HEK293 (cell line): ENCODE results near the gene ZYG11B.

Experiments
- CTCF ChIA-PET: fragments of 350-600 bp; formaldehyde crosslinking; extraction: SDS; loops from one replicate; lab custom pipeline; 2021; ENCODE audit warnings: antibody characterized with exemption; lab: Yijun Ruan, JAX
- POLR2A ChIA-PET: fragments of 300-600 bp; formaldehyde crosslinking; extraction: SDS; loops from one replicate; lab custom pipeline; 2020; ENCODE audit warnings: antibody characterized with exemption, inconsistent platforms; lab: Yijun Ruan, JAX
- H3K27ac ChIP-seq: fragments of 200-500 bp; sonication (Bioruptor generic); 2 replicates; pipeline ENCODE4 v1.5.1; 2014; ENCODE audit warnings: low read depth, low read length, control low read depth, inconsistent platforms; ENCODE audit errors: extremely low read depth
- H3K36me3 ChIP-seq, 2 experiments: fragments of 200-500 bp in 1 of 2; sonication (Bioruptor generic) in 1 of 2; 1 replicate in 1 of 2; 2 replicates in 1 of 2; pipeline ENCODE4 v1.5.1; 2014 to 2017; ENCODE audit warnings: inconsistent platforms in 2 of 2, low read length in 2 of 2; ENCODE audit not compliant: control insufficient read depth in 2 of 2, insufficient read depth in 1 of 2
- H3K4me1 ChIP-seq: fragments of 200-500 bp; sonication (Bioruptor generic); 2 replicates; pipeline ENCODE4 v1.5.1; 2014; ENCODE audit warnings: mild to moderate bottlenecking, low read length, inconsistent platforms; ENCODE audit not compliant: control insufficient read depth, insufficient read depth
- H3K4me3 ChIP-seq: 2 replicates; pipeline ENCODE4 v1.5.1; 2011; ENCODE audit warnings: low read depth, mild to moderate bottlenecking, control low read depth, low read length, moderate library complexity
- H3K9me3 ChIP-seq: fragments of 200-500 bp; sonication (Bioruptor generic); 2 replicates; pipeline ENCODE4 v1.5.1; 2014; ENCODE audit warnings: low read depth, low read length, inconsistent platforms; ENCODE audit not compliant: control insufficient read depth, insufficient read depth
- BCL11A ChIP-seq: fragments of 450-650 bp; formaldehyde crosslinking; IDR thresholded peaks from 2 replicates; pipeline ENCODE4 v1.5.1; 2016; ENCODE audit warnings: low read depth, missing biosample characterization, missing genetic modification characterization
- KLF16 ChIP-seq: fragments of 450-650 bp; formaldehyde crosslinking; IDR thresholded peaks from 2 replicates; pipeline ENCODE4 v1.5.1; 2017; ENCODE audit warnings: missing biosample characterization, missing genetic modification characterization
- OSR2 ChIP-seq: fragments of 450-650 bp; formaldehyde crosslinking; IDR thresholded peaks from 2 replicates; pipeline ENCODE4 v1.5.1; 2016; ENCODE audit warnings: missing biosample characterization, missing genetic modification characterization
- YY2 ChIP-seq: fragments of 450-650 bp; formaldehyde crosslinking; IDR thresholded peaks from 2 replicates; pipeline ENCODE4 v1.5.1; 2016; ENCODE audit warnings: missing biosample characterization, missing genetic modification characterization
- ZBTB48 ChIP-seq: fragments of 450-650 bp; formaldehyde crosslinking; IDR thresholded peaks from 2 replicates; pipeline ENCODE4 v1.5.1; 2016; ENCODE audit warnings: missing biosample characterization, missing genetic modification characterization
- ZNF132 ChIP-seq: fragments of 450-650 bp; formaldehyde crosslinking; IDR thresholded peaks from 2 replicates; pipeline ENCODE4 v1.5.1; 2017; ENCODE audit warnings: missing biosample characterization, missing genetic modification characterization, borderline replicate concordance
- ZNF23 ChIP-seq: fragments of 450-650 bp; formaldehyde crosslinking; IDR thresholded peaks from 2 replicates; pipeline ENCODE4 v1.5.1; 2016; ENCODE audit warnings: missing biosample characterization, missing genetic modification characterization, borderline replicate concordance
- ZNF324 ChIP-seq: fragments of 450-650 bp; formaldehyde crosslinking; IDR thresholded peaks from 2 replicates; pipeline ENCODE4 v1.5.1; 2016; ENCODE audit warnings: missing biosample characterization, missing genetic modification characterization
- ZNF423 ChIP-seq: fragments of 450-650 bp; formaldehyde crosslinking; IDR thresholded peaks from 2 replicates; pipeline ENCODE4 v1.5.1; 2016; ENCODE audit warnings: missing biosample characterization, missing genetic modification characterization
- ZNF48 ChIP-seq: fragments of 450-650 bp; formaldehyde crosslinking; IDR thresholded peaks from 2 replicates; pipeline ENCODE4 v1.5.1; 2016; ENCODE audit warnings: missing biosample characterization, missing genetic modification characterization
- ZNF555 ChIP-seq: fragments of 450-650 bp; formaldehyde crosslinking; conservative IDR thresholded peaks from 2 replicates; pipeline ENCODE4 v1.5.1; 2017; ENCODE audit warnings: missing biosample characterization, mild to moderate bottlenecking, missing genetic modification characterization, inconsistent platforms
- ZNF621 ChIP-seq: fragments of 450-650 bp; formaldehyde crosslinking; IDR thresholded peaks from 2 replicates; pipeline ENCODE4 v1.5.1; 2017; ENCODE audit warnings: missing biosample characterization, missing genetic modification characterization
- ZNF664 ChIP-seq: fragments of 450-650 bp; formaldehyde crosslinking; IDR thresholded peaks from 2 replicates; pipeline ENCODE4 v1.5.1; 2016; ENCODE audit warnings: missing biosample characterization, missing genetic modification characterization
- ZSCAN23 ChIP-seq: fragments of 450-650 bp; formaldehyde crosslinking; IDR thresholded peaks from 2 replicates; pipeline ENCODE4 v1.5.1; 2016; ENCODE audit warnings: missing biosample characterization, missing genetic modification characterization
- TF ChIP-seq, protein P1 (sequence below): fragments of 450-650 bp; formaldehyde crosslinking; IDR thresholded peaks from 2 replicates; pipeline ENCODE4 v1.5.1; 2016; ENCODE audit warnings: missing biosample characterization, missing genetic modification characterization
- TF ChIP-seq, protein P2 (sequence below): fragments of 450-650 bp; formaldehyde crosslinking; IDR thresholded peaks from 2 replicates; pipeline ENCODE4 v1.5.1; 2017; ENCODE audit warnings: missing biosample characterization, missing genetic modification characterization
- TF ChIP-seq, protein P3 (sequence below): fragments of 450-650 bp; formaldehyde crosslinking; IDR thresholded peaks from 2 replicates; pipeline ENCODE4 v1.5.1; 2016; ENCODE audit warnings: missing biosample characterization, missing genetic modification characterization
- TF ChIP-seq, protein P4 (sequence below): fragments of 450-650 bp; formaldehyde crosslinking; IDR thresholded peaks from 2 replicates; pipeline ENCODE4 v1.5.1; 2017; ENCODE audit warnings: missing biosample characterization, mild to moderate bottlenecking, missing genetic modification characterization, moderate library complexity
- TF ChIP-seq, protein P5 (sequence below): fragments of 450-650 bp; formaldehyde crosslinking; IDR thresholded peaks from 2 replicates; pipeline ENCODE4 v1.5.1; 2016; ENCODE audit warnings: missing biosample characterization, missing genetic modification characterization
- TF ChIP-seq, protein P6 (sequence below): fragments of 450-650 bp; formaldehyde crosslinking; IDR thresholded peaks from 2 replicates; pipeline ENCODE4 v1.5.1; 2016; ENCODE audit warnings: missing biosample characterization, missing genetic modification characterization

Gene ZYG11B

DNA sequence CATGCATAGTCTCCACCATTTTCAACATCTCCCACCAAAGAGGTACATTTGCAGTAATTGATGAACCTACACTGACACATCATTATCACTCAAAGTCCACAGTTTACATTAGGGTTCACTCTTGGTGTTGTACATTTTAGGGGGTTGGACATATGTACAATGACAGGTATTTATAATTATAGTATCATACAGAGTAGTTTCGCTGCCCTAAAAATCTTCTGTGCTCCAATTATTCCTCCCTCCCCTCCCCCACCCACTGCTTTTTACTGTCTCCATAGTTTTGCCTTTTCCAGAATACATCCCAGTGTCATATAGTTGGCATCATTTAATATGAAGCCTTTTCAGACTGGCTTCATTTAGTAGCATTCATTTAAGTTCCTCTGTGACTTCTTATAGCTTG lies 41.7 kb upstream of the ZYG11B start:
- Histone ChIP-seq H3K36me3 (peaks cover 22 to 37% of the 10 kb centered on the region in 2 experiments), H3K27ac (no peak overlapping the region), H3K4me1 (no peaks in the 10 kb centered on the region), H3K9me3 (no peaks in the 10 kb centered on the region), H3K4me3 (no peak overlapping the region)
- POLR2A ChIA-PET = interaction anchor here (0.7 kb wide), 1 partner anchor 18 kb away, joined by 3 read pairs; no protein-coding TSS in a partner anchor
- CTCF ChIA-PET = interaction anchor here (0.7 to 0.8 kb wide), 2 partner anchors 88 to 177 kb away, joined by 3 read pairs; no protein-coding TSS in a partner anchor
- TF ChIP-seq ZNF132 (no peak), KLF16 (tag by site-specific recombination) (no peak), YY2 (tag by site-specific recombination) (no peak), ZNF423 (tag by site-specific recombination) (no peak), ZBTB48 (no peak), OSR2 (tag by site-specific recombination) (no peak), ZNF23 (tag by site-specific recombination) (no peak), BCL11A (no peak), ZNF324 (tag by site-specific recombination) (no peak), ZNF555 (tag by site-specific recombination) (no peak), ZNF621 (tag by site-specific recombination) (no peak), ZNF48 (tag by site-specific recombination) (no peak), ZNF664 (no peak), ZSCAN23 (tag by site-specific recombination) (no peak)
- TF ChIP-seq, protein P1, sequence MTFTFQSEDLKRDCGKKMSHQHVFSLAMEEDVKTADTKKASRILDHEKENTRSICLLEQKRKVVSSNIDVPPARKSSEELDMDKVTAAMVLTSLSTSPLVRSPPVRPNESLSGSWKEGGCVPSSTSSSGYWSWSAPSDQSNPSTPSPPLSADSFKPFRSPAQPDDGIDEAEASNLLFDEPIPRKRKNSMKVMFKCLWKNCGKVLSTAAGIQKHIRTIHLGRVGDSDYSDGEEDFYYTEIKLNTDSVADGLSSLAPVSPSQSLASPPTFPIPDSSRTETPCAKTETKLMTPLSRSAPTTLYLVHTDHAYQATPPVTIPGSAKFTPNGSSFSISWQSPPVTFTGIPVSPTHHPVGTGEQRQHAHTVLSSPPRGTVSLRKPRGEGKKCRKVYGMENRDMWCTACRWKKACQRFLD (tag by site-specific recombination) = no peak
- TF ChIP-seq, protein P2, sequence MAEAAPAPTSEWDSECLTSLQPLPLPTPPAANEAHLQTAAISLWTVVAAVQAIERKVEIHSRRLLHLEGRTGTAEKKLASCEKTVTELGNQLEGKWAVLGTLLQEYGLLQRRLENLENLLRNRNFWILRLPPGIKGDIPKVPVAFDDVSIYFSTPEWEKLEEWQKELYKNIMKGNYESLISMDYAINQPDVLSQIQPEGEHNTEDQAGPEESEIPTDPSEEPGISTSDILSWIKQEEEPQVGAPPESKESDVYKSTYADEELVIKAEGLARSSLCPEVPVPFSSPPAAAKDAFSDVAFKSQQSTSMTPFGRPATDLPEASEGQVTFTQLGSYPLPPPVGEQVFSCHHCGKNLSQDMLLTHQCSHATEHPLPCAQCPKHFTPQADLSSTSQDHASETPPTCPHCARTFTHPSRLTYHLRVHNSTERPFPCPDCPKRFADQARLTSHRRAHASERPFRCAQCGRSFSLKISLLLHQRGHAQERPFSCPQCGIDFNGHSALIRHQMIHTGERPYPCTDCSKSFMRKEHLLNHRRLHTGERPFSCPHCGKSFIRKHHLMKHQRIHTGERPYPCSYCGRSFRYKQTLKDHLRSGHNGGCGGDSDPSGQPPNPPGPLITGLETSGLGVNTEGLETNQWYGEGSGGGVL (tag by site-specific recombination) = no peak
- TF ChIP-seq, protein P3, sequence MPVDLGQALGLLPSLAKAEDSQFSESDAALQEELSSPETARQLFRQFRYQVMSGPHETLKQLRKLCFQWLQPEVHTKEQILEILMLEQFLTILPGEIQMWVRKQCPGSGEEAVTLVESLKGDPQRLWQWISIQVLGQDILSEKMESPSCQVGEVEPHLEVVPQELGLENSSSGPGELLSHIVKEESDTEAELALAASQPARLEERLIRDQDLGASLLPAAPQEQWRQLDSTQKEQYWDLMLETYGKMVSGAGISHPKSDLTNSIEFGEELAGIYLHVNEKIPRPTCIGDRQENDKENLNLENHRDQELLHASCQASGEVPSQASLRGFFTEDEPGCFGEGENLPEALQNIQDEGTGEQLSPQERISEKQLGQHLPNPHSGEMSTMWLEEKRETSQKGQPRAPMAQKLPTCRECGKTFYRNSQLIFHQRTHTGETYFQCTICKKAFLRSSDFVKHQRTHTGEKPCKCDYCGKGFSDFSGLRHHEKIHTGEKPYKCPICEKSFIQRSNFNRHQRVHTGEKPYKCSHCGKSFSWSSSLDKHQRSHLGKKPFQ (tag by site-specific recombination) = no peak
- TF ChIP-seq, protein P4, sequence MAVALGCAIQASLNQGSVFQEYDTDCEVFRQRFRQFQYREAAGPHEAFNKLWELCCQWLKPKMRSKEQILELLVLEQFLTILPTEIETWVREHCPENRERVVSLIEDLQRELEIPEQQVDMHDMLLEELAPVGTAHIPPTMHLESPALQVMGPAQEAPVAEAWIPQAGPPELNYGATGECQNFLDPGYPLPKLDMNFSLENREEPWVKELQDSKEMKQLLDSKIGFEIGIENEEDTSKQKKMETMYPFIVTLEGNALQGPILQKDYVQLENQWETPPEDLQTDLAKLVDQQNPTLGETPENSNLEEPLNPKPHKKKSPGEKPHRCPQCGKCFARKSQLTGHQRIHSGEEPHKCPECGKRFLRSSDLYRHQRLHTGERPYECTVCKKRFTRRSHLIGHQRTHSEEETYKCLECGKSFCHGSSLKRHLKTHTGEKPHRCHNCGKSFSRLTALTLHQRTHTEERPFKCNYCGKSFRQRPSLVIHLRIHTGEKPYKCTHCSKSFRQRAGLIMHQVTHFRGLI (tag by site-specific recombination) = no peak
- TF ChIP-seq, protein P5, sequence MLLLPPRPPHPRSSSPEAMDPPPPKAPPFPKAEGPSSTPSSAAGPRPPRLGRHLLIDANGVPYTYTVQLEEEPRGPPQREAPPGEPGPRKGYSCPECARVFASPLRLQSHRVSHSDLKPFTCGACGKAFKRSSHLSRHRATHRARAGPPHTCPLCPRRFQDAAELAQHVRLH (tag by site-specific recombination) = no peak
- TF ChIP-seq, protein P6, sequence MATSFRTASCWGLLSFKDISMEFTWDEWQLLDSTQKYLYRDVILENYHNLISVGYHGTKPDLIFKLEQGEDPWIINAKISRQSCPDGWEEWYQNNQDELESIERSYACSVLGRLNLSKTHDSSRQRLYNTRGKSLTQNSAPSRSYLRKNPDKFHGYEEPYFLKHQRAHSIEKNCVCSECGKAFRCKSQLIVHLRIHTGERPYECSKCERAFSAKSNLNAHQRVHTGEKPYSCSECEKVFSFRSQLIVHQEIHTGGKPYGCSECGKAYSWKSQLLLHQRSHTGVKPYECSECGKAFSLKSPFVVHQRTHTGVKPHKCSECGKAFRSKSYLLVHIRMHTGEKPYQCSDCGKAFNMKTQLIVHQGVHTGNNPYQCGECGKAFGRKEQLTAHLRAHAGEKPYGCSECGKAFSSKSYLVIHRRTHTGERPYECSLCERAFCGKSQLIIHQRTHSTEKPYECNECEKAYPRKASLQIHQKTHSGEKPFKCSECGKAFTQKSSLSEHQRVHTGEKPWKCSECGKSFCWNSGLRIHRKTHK = no peak
- TF ChIP-seq, all 188 proteins: peak for 0
